HepG2 (cell line): ENCODE measurements around the gene LIPT1. TPM values are rescaled to one million over a fixed set of nuclear protein-coding genes. Genes with fewer than 3 reads are reported as not detected.

Experiments used
- CEBPG ChIP-seq: IDR thresholded peaks from 2 replicates; pipeline ENCODE4 v1.6.1; 2016
- DNMT1 ChIP-seq: sonication (generic); formaldehyde crosslinking; IDR thresholded peaks from 2 replicates; pipeline ENCODE4 v1.5.1; 2020; ENCODE audit warnings: mild to moderate bottlenecking, missing genetic modification reagents
- ETV6 ChIP-seq: sonication (generic); formaldehyde crosslinking; conservative IDR thresholded peaks from 2 replicates; pipeline ENCODE4 v1.4.0; 2020; ENCODE audit warnings: missing genetic modification reagents
- IRF9 ChIP-seq: sonication (generic); formaldehyde crosslinking; IDR thresholded peaks from 2 replicates; pipeline ENCODE4 v1.8.0; 2022; ENCODE audit warnings: missing genetic modification reagents, mild to moderate bottlenecking, borderline replicate concordance
- KLF11 ChIP-seq: IDR thresholded peaks from 2 replicates; pipeline ENCODE4 v1.6.1; 2016; ENCODE audit warnings: missing compliant biosample characterization
- KLF9 ChIP-seq: IDR thresholded peaks from 2 replicates; pipeline ENCODE4 v1.6.1; 2016; ENCODE audit warnings: low read depth
- SIX1 ChIP-seq: sonication (generic); formaldehyde crosslinking; IDR thresholded peaks from 2 replicates; pipeline ENCODE4 v1.4.0; 2020; ENCODE audit warnings: missing genetic modification reagents, borderline replicate concordance
- ZC3H4 ChIP-seq: sonication (generic); formaldehyde crosslinking; IDR thresholded peaks from 2 replicates; pipeline ENCODE4 v1.4.0; 2020; ENCODE audit warnings: missing genetic modification reagents, borderline replicate concordance
- ZFX ChIP-seq: sonication (generic); formaldehyde crosslinking; IDR thresholded peaks from 2 replicates; pipeline ENCODE4 v1.4.0; 2020; ENCODE audit warnings: mild to moderate bottlenecking, low read depth, missing genetic modification reagents, moderate library complexity
- ZMYM3 ChIP-seq: sonication (generic); formaldehyde crosslinking; IDR thresholded peaks from 2 replicates; pipeline ENCODE4 v1.5.1; 2020; ENCODE audit warnings: mild to moderate bottlenecking, missing genetic modification reagents
- polyA plus RNA-seq, 8 experiments: library from polyadenylated mRNA; depleted of rRNA in 3 of 8; stranded (reverse) in 7 of 8; unstranded in 1 of 8; fragments of >200 nt; fragmentation: Illumina TruSeq in 4 of 8; extraction: Trizol in 4 of 8; gene quantifications; 2 replicates each; pipeline versions ENCODE4 v1.2.1 to v1.2.3, GENCODE V29; 2011 to 2016; ENCODE audit warnings: low read depth in 4 of 8, missing spikeins in 1 of 8, mixed read lengths in 1 of 8; ENCODE audit not compliant: insufficient read depth in 1 of 8
- total RNA-seq, 5 experiments: library from RNA; depleted of rRNA; stranded (reverse); fragments of >200 nt; fragmentation: Illumina TruSeq; extraction: Trizol; gene quantifications; 2 replicates each; pipeline ENCODE4 v1.2.3, GENCODE V29; 2016; ENCODE audit warnings: low read depth in 1 of 5
- TF ChIP-seq, protein P1 (sequence below): sonication (generic); formaldehyde crosslinking; conservative IDR thresholded peaks from 2 replicates; pipeline ENCODE4 v1.4.0; 2020; ENCODE audit warnings: missing genetic modification reagents
- TF ChIP-seq, protein P2 (sequence below): sonication (generic); formaldehyde crosslinking; IDR thresholded peaks from 2 replicates; pipeline ENCODE4 v1.5.0; 2020; ENCODE audit warnings: mild to moderate bottlenecking, missing genetic modification reagents, borderline replicate concordance
- TF ChIP-seq, protein P3 (sequence below): sonication (generic); formaldehyde crosslinking; IDR thresholded peaks from 2 replicates; pipeline ENCODE4 v1.4.0; 2020; ENCODE audit warnings: missing genetic modification reagents; ENCODE audit errors: not compliant biosample characterization
- TF ChIP-seq, protein P4 (sequence below): sonication (generic); formaldehyde crosslinking; IDR thresholded peaks from 2 replicates; pipeline ENCODE4 v1.8.1; 2023; ENCODE audit warnings: mild to moderate bottlenecking, missing genetic modification reagents

The LIPT1 gene
- total and polyA plus RNA-seq, 2 of the 13 experiments (the other 11 are each of a cell fraction or from before 2014, with no cell fraction given), result 8.0 to 9.6 TPM

DNA sequence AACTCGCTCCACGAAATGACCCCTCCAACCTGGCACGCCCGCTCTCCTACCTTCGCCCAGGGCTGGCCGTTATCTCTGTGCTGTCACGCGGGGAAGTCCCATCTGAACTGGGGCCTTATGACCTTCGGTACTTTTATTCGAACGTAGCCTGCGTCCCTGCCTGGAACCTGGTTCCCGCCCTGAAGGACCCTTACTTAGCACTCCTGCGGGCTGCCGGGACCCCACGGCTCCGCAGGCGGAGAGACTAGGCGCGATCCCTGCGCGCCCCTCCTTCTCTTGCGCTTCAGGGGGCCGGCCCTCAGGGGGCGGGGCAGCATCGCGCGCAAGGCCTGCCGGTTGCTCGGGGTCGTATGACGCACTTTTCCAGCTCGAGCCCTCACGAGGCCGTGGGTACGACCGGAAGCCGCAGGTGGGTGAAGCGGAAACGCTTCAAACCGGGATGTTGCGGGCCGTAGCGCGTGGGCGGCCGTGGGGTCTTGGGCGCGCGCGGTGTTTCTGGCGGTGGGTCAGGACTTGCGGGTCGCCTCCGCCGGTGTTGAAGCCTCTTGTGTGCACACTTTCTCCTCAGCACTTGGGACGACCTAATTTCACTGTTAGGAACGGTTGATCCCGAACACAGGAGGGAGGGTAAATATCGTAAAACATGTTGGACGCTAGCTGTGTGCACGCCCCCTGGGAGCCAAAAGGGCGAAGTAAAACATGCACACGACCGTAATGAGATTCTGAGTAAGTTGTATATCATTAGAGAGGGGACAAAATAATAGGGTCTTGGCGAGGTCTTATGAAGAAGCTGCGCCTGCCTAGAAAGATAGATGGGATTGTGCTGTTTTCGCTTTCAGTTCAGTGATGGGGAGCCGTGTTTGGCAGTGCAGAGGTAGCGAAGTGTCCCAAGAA, at the start of gene LIPT1, which contains the start of gene TSGA10 (continued):
- TF ChIP-seq DNMT1 (CRISPR knock-in tag) (peak; percentile 99), CEBPG (CRISPR knock-in tag) (0 out of 2 replicates have a peak, but pooled peaks have one; percentile 60), ETV6 (CRISPR knock-in tag) (peak; percentile 43; the same call in 1 of the 2 replicates), SIX1 (peak; percentile 70), KLF9 (CRISPR knock-in tag) (peak; percentile 86; the same call in 1 of the 2 replicates), ZMYM3 (CRISPR knock-in tag) (no peak; the same call in 1 of the 2 replicates), KLF11 (peak; percentile 94), IRF9 (peak; percentile 97), ZC3H4 (CRISPR knock-in tag) (peak; percentile 22; the same call in 1 of the 2 replicates), ZFX (CRISPR knock-in tag) (peak; percentile 96)
- TF ChIP-seq, protein P1, sequence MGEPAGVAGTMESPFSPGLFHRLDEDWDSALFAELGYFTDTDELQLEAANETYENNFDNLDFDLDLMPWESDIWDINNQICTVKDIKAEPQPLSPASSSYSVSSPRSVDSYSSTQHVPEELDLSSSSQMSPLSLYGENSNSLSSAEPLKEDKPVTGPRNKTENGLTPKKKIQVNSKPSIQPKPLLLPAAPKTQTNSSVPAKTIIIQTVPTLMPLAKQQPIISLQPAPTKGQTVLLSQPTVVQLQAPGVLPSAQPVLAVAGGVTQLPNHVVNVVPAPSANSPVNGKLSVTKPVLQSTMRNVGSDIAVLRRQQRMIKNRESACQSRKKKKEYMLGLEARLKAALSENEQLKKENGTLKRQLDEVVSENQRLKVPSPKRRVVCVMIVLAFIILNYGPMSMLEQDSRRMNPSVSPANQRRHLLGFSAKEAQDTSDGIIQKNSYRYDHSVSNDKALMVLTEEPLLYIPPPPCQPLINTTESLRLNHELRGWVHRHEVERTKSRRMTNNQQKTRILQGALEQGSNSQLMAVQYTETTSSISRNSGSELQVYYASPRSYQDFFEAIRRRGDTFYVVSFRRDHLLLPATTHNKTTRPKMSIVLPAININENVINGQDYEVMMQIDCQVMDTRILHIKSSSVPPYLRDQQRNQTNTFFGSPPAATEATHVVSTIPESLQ, result 0 out of 2 replicates have a peak, but pooled peaks have one; percentile 49
- TF ChIP-seq, protein P2, sequence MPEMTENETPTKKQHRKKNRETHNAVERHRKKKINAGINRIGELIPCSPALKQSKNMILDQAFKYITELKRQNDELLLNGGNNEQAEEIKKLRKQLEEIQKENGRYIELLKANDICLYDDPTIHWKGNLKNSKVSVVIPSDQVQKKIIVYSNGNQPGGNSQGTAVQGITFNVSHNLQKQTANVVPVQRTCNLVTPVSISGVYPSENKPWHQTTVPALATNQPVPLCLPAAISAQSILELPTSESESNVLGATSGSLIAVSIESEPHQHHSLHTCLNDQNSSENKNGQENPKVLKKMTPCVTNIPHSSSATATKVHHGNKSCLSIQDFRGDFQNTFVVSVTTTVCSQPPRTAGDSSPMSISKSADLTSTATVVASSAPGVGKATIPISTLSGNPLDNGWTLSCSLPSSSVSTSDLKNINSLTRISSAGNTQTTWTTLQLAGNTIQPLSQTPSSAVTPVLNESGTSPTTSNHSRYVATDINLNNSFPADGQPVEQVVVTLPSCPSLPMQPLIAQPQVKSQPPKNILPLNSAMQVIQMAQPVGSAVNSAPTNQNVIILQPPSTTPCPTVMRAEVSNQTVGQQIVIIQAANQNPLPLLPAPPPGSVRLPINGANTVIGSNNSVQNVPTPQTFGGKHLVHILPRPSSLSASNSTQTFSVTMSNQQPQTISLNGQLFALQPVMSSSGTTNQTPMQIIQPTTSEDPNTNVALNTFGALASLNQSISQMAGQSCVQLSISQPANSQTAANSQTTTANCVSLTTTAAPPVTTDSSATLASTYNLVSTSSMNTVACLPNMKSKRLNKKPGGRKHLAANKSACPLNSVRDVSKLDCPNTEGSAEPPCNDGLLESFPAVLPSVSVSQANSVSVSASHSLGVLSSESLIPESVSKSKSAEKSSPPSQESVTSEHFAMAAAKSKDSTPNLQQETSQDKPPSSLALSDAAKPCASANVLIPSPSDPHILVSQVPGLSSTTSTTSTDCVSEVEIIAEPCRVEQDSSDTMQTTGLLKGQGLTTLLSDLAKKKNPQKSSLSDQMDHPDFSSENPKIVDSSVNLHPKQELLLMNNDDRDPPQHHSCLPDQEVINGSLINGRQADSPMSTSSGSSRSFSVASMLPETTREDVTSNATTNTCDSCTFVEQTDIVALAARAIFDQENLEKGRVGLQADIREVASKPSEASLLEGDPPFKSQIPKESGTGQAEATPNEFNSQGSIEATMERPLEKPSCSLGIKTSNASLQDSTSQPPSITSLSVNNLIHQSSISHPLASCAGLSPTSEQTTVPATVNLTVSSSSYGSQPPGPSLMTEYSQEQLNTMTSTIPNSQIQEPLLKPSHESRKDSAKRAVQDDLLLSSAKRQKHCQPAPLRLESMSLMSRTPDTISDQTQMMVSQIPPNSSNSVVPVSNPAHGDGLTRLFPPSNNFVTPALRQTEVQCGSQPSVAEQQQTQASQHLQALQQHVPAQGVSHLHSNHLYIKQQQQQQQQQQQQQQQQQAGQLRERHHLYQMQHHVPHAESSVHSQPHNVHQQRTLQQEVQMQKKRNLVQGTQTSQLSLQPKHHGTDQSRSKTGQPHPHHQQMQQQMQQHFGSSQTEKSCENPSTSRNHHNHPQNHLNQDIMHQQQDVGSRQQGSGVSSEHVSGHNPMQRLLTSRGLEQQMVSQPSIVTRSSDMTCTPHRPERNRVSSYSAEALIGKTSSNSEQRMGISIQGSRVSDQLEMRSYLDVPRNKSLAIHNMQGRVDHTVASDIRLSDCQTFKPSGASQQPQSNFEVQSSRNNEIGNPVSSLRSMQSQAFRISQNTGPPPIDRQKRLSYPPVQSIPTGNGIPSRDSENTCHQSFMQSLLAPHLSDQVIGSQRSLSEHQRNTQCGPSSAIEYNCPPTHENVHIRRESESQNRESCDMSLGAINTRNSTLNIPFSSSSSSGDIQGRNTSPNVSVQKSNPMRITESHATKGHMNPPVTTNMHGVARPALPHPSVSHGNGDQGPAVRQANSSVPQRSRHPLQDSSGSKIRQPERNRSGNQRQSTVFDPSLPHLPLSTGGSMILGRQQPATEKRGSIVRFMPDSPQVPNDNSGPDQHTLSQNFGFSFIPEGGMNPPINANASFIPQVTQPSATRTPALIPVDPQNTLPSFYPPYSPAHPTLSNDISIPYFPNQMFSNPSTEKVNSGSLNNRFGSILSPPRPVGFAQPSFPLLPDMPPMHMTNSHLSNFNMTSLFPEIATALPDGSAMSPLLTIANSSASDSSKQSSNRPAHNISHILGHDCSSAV (CRISPR knock-in tag), result peak; percentile 96; the same call in 1 of the 2 replicates
- TF ChIP-seq, protein P3, sequence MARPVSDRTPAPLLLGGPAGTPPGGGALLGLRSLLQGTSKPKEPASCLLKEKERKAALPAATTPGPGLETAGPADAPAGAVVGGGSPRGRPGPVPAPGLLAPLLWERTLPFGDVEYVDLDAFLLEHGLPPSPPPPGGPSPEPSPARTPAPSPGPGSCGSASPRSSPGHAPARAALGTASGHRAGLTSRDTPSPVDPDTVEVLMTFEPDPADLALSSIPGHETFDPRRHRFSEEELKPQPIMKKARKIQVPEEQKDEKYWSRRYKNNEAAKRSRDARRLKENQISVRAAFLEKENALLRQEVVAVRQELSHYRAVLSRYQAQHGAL (CRISPR knock-in tag), result peak; percentile 49
- TF ChIP-seq, protein P4, sequence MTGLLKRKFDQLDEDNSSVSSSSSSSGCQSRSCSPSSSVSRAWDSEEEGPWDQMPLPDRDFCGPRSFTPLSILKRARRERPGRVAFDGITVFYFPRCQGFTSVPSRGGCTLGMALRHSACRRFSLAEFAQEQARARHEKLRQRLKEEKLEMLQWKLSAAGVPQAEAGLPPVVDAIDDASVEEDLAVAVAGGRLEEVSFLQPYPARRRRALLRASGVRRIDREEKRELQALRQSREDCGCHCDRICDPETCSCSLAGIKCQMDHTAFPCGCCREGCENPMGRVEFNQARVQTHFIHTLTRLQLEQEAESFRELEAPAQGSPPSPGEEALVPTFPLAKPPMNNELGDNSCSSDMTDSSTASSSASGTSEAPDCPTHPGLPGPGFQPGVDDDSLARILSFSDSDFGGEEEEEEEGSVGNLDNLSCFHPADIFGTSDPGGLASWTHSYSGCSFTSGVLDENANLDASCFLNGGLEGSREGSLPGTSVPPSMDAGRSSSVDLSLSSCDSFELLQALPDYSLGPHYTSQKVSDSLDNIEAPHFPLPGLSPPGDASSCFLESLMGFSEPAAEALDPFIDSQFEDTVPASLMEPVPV (CRISPR knock-in tag), result peak; percentile 100
